ENCODE data around the gene METTL18. TPM values are rescaled to one million over a fixed set of nuclear protein-coding genes. Genes with fewer than 3 reads are reported as not detected.

METTL18 gene
- total RNA-seq (1 to 10 TPM; 4.8 to 5.4 TPM), polyA plus RNA-seq (ENCODE audit: insufficient read length in 6 of 6) (10 to 100 TPM; 13.2 to 15.5 (median 14.1) TPM)
- long read RNA-seq, donor 1, transcript METTL18-202 (2 exons, 1,521 nt), result major isoform, 13 of 14 reads
- long read RNA-seq, donor 1, partial matches to known transcripts, result 0 of 14 reads
- long read RNA-seq, donor 1, other reads (novel, unspliced or antisense), result 0 of 14 reads
- long read RNA-seq, donor 2, transcript METTL18-202 (2 exons, 1,521 nt), result major isoform, 6 of 8 reads
- long read RNA-seq, donor 2, partial matches to known transcripts, result 0 of 8 reads
- long read RNA-seq, donor 2, other reads (novel, unspliced or antisense), result 0 of 8 reads
- long read RNA-seq, donor 3, transcript METTL18-202 (2 exons, 1,521 nt), result major isoform, 10 of 11 reads
- long read RNA-seq, donor 3, partial matches to known transcripts, result 0 of 11 reads
- long read RNA-seq, donor 3, other reads (novel, unspliced or antisense), result 0 of 11 reads
- long read RNA-seq, donor 4, partial matches to known transcripts, result 0 of 5 reads
- long read RNA-seq, donor 4, other reads (novel, unspliced or antisense), result 1 of 5 reads
- long read RNA-seq, donor 5, transcript METTL18-202 (2 exons, 1,521 nt), result major isoform, 10 of 11 reads
- long read RNA-seq, donor 5, partial matches to known transcripts, result 0 of 11 reads
- long read RNA-seq, donor 5, other reads (novel, unspliced or antisense), result 0 of 11 reads
- long read RNA-seq, donor 6, transcript METTL18-202 (2 exons, 1,521 nt), result major isoform, 7 of 8 reads
- long read RNA-seq, donor 6, partial matches to known transcripts, result 0 of 8 reads
- long read RNA-seq, donor 6, other reads (novel, unspliced or antisense), result 0 of 8 reads
- long read RNA-seq, donor 7, transcript METTL18-202 (2 exons, 1,521 nt), result major isoform, 6 of 9 reads
- long read RNA-seq, donor 7, partial matches to known transcripts, result 0 of 9 reads
- long read RNA-seq, donor 7, other reads (novel, unspliced or antisense), result 0 of 9 reads
- long read RNA-seq, donor 8, partial matches to known transcripts, result 0 of 4 reads
- long read RNA-seq, donor 8, other reads (novel, unspliced or antisense), result 0 of 4 reads
- long read RNA-seq, donor 9, result 0 reads
- long read RNA-seq, donor 10, partial matches to known transcripts, result 0 of 3 reads
- long read RNA-seq, donor 10, other reads (novel, unspliced or antisense), result 0 of 3 reads
- long read RNA-seq, donor 11, transcript METTL18-202 (2 exons, 1,521 nt), result major isoform, 5 of 5 reads
- long read RNA-seq, donor 11, partial matches to known transcripts, result 0 of 5 reads
- long read RNA-seq, donor 11, other reads (novel, unspliced or antisense), result 0 of 5 reads
- long read RNA-seq, donor 12, transcript METTL18-202 (2 exons, 1,521 nt), result major isoform, 7 of 7 reads
- long read RNA-seq, donor 12, partial matches to known transcripts, result 0 of 7 reads
- long read RNA-seq, donor 12, other reads (novel, unspliced or antisense), result 0 of 7 reads

DNA sequence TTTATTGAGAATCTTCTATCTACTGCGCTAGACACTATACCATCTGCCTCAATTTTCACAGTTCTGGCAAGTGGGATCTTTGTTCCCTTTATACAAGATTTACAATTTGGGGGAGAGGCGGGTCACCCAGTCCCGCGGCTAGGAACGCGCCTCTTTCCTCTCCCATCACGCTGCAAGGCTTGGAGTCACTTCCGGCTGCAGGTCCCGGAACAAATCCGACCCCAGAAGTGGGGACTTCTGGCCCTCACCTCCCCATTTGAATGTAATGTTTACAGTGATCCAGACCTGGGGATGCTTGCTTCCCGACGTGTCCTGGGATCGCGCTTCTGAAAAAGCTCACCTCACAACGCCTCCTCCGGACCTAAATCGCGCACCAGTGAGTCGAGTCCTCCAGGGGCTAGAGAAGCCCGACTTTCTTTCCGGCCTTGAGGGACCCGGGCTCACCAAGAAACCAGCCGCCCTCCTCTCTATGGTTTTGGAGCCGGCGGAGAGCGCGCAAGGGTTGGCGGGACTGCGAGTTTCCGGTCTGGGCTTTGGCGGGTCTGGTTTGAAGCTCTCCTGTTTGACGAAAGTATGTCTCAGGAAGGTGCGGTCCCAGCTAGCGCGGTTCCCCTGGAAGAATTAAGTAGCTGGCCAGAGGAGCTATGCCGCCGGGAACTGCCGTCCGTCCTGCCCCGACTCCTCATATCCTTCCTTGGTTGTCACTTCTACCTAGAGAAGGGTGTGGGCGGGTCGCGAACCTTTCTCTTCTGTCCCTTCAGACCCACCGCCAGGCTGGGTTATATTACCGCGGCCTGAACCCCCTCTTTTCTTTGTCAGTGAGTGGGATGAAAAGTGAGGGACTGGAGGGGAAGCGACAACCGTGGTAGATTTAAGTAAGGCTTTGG, at the start of gene METTL18:
METTL18 (minus strand) TSS at position 378 of the 887 bp plus-strand sequence. CDS start 1,212 bp downstream, outside the sequence.
- peak; percentile 93 to 95 (median 94) for DNase-seq
- Histone ChIP-seq H3K27ac (peak within 1 kb of the TSS; percentile 87 to 90), H3K36me3 (no peaks in the 10 kb centered on the region), H3K9me3 (no peaks in the 10 kb centered on the region), H3K4me3 (peak within 1 kb of the TSS; percentile 63 to 68), H3K27me3 (no peaks in the 10 kb centered on the region), H3K4me1 (peaks cover 6 to 23% of the 10 kb centered on the region in 2 donors)
- intact Hi-C loops (cut with DNase I), result no loop called here
- TF ChIP-seq, protein P1, sequence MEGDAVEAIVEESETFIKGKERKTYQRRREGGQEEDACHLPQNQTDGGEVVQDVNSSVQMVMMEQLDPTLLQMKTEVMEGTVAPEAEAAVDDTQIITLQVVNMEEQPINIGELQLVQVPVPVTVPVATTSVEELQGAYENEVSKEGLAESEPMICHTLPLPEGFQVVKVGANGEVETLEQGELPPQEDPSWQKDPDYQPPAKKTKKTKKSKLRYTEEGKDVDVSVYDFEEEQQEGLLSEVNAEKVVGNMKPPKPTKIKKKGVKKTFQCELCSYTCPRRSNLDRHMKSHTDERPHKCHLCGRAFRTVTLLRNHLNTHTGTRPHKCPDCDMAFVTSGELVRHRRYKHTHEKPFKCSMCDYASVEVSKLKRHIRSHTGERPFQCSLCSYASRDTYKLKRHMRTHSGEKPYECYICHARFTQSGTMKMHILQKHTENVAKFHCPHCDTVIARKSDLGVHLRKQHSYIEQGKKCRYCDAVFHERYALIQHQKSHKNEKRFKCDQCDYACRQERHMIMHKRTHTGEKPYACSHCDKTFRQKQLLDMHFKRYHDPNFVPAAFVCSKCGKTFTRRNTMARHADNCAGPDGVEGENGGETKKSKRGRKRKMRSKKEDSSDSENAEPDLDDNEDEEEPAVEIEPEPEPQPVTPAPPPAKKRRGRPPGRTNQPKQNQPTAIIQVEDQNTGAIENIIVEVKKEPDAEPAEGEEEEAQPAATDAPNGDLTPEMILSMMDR (IDR thresholded peaks at IDR 0.05), result peak in 1 of 2 donors; percentile 18
- peak; percentile 100 for ATAC-seq

DNA sequence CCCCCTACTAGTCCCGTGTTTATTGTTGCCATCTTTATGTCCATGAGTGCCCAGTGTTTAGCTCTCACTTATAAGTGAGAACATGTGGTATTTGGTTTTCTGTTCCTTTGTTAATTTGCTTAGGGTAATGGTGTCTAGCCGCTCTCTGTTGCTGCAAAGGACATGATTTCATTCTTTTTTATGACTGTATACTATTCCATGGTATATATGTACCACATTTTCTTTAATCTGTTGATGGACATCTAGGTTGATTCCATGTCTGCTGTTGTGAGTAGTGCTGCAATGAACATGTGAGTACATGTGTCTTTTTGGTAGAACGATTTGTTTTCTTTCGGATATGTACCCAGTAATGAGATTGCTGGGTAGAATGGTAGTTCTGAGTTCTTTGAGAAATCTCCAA, 44.2 kb upstream of the METTL18 start:
- TF ChIP-seq, protein P1 (IDR thresholded peaks at IDR 0.05), result no peak
- intact Hi-C loops (cut with DNase I), result no loop called here
- H3K36me3 ChIP-seq, result peaks cover 0 to 35% of the 10 kb centered on the region in 2 donors

DNA sequence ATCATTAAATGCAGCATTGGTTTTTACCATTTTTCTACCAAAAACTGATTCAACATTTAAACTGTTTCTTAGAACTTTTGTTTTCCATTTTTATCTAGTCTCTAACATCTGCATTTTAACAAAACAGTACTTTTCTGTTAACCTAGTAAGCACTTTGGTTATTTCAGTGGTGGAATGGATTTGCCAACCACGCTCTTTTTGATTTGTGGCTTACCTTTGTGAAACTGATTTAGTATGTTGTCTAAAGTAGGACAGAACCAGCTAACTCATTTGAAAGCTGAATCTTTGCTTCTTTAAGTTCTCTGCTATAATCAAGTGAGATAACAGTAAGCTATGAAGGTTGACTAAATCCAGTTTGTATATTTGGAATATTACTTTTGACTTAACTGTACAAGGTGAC, 41.5 kb upstream of the METTL18 start:
- intact Hi-C loops (cut with DNase I), result no loop called here
- DNase-seq, result no peak
- Histone ChIP-seq H3K9me3 (peaks cover 0 to 3% of the 10 kb centered on the region in 2 donors), H3K27me3 (no peaks in the 10 kb centered on the region), H3K36me3 (peaks cover 0 to 42% of the 10 kb centered on the region in 2 donors), H3K4me1 (no peaks in the 10 kb centered on the region), H3K4me3 (no peak overlapping the region), H3K27ac (no peak overlapping the region)
- TF ChIP-seq, protein P1 (IDR thresholded peaks at IDR 0.05), result no peak
- ATAC-seq, result no peak

More for the DNA sequence above, 44.2 kb upstream of the METTL18 start:
- Histone ChIP-seq H3K4me3 (no peak overlapping the region), H3K27me3 (no peaks in the 10 kb centered on the region), H3K9me3 (peaks cover 0 to 3% of the 10 kb centered on the region in 2 donors), H3K27ac (no peak overlapping the region), H3K4me1 (no peaks in the 10 kb centered on the region)
- DNase-seq, result no peak
- no peak for ATAC-seq

DNA sequence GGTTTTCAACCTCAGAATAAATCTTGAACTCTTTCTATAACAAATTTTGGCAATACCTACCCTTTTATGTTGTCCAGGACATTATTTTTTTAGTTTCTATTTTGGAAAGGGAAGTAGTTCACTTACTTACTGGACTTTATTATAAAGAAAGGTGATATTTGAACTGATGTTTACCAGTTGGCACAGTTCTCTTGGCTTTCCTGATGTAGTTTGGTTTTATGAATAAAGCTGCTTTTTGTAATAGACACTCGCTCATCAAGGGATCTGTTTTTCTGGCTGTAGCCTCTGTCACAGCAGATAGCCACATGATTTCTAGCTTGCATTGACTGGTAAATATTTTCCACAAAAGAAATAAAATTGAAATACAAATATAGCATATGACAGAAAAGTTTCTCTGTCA, 40.9 kb upstream of the METTL18 start:
- TF ChIP-seq, protein P1 (IDR thresholded peaks at IDR 0.05), result no peak
- intact Hi-C loops (cut with DNase I), result no loop called here
- ATAC-seq, result no peak
- H3K9me3 ChIP-seq, result peaks cover 0 to 3% of the 10 kb centered on the region in 2 donors
- no peaks in the 10 kb centered on the region for H3K4me1 ChIP-seq
- no peak for DNase-seq
- H3K27me3 ChIP-seq, result no peaks in the 10 kb centered on the region
- no peak overlapping the region for H3K4me3 ChIP-seq
- H3K27ac ChIP-seq, result no peak overlapping the region
- H3K36me3 ChIP-seq, result peaks cover 0 to 39% of the 10 kb centered on the region in 2 donors
